Activated naive CD4-positive, alpha-beta T cell treated with anti-CD3 and anti-CD28 coated beads for 36 hours (primary cell): ENCODE results near the gene TNNI3K. TPM values are rescaled to one million over a fixed set of nuclear protein-coding genes. Genes with fewer than 3 reads are reported as not detected.

Experiments
- CTCF ChIA-PET: fragments of 350-600 bp; sonication (Branson Sonifier 250); formaldehyde crosslinking; loops from one replicate; lab custom pipeline; 2021; ENCODE audit warnings: antibody characterized with exemption; lab: Charles Lee
- DNase-seq: peaks from one replicate; pipeline ENCODE4 v3.0.0-alpha.2; 2020
- H3K27ac Mint-ChIP-seq: one replicate; pipeline ENCODE4 v1.8.0; 2021; ENCODE audit warnings: mild to moderate bottlenecking, mixed read lengths
- H3K27me3 Mint-ChIP-seq: one replicate; pipeline ENCODE4 v1.8.0; 2021; ENCODE audit warnings: low read depth, mixed read lengths
- H3K36me3 Mint-ChIP-seq: one replicate; pipeline ENCODE4 v1.8.0; 2021; ENCODE audit warnings: low read depth, mixed read lengths
- H3K4me1 Mint-ChIP-seq: one replicate; pipeline ENCODE4 v1.8.0; 2021; ENCODE audit warnings: low read depth, mixed read lengths
- H3K4me3 Mint-ChIP-seq: one replicate; pipeline ENCODE4 v1.8.0; 2021; ENCODE audit warnings: mild to moderate bottlenecking, moderate library complexity, mixed read lengths
- H3K9me3 Mint-ChIP-seq: one replicate; pipeline ENCODE4 v1.8.0; 2021; ENCODE audit warnings: mixed read lengths
- intact Hi-C: fragments of 100-400 bp; cut with micrococcal nuclease; formaldehyde crosslinking; loops from one replicate; pipeline ENCODE4 v1.15.1; 2023
- total RNA-seq, 2 experiments: library from RNA; stranded (reverse); gene quantifications; one replicate each; pipeline ENCODE4 v1.2.3, GENCODE V29; 2021

The TNNI3K gene
- total RNA-seq, 2 experiments from 2014 or later: 0.40 TPM; not detected in 1

DNA sequence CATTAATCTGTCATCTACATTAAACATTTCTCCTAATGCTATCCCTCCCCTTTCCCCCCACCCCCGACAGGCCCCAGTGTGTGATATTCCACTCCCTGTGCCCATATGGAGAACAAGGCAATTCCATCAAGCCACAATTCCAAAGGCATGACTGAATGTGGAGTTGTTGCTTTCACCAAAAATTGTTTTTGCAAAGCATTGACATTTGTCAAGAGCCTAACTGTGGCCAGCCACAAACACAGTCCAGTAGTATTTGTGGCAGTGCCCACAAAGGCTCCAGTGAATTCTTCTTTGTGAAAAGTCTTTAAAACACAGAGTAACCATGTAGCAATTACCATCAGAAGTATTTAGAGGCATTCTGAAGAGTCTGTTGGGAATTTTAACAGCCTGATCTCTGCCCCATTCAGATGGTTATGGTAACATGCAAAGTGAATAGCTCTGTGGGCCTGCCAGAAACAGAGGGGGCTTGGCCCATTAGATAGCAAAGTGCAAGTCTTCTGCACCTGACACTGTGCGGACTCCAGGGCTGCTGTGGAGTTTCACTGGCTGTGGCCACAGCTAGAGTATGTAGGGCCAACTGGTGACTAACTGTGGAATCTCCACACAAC lies 288.8 kb downstream of the TNNI3K start:
- no peaks in the 10 kb centered on the region for H3K9me3 Mint-ChIP-seq
- H3K27ac Mint-ChIP-seq: no peak overlapping the region
- DNase-seq: no peak
- no peaks in the 10 kb centered on the region for H3K4me1 Mint-ChIP-seq
- intact Hi-C loops: no loop called here
- H3K4me3 Mint-ChIP-seq: no peak overlapping the region
- H3K27me3 Mint-ChIP-seq: peaks cover 5% of the 10 kb centered on the region
- CTCF ChIA-PET: interaction anchor here (1.4 kb wide), 1 partner anchor 17 kb away, joined by 3 read pairs; no protein-coding TSS in a partner anchor
- no peaks in the 10 kb centered on the region for H3K36me3 Mint-ChIP-seq

DNA sequence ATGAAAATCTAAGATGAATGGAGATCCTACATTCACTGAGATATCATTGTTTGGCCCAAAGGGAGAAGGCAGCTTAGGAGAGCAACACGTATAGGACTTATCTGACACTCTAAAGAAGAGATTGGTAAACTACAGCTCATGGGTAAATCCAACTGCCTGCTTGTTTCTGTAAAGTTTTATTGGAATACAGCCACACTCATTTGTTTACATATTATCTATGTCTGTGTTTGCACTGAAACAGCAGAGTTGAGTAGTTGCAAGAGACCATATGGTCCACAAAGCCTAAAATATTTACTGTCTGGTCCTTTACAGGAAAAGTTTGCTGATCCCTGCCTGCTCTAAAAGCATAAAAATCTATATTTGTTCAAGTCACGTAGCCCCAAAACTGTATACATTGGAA lies 291.5 kb downstream of the TNNI3K start:
- CTCF ChIA-PET: no interaction called here
- no peaks in the 10 kb centered on the region for H3K36me3 Mint-ChIP-seq
- intact Hi-C loops: no loop called here
- no peak for DNase-seq
- no peak overlapping the region for H3K27ac Mint-ChIP-seq
- H3K4me1 Mint-ChIP-seq: no peaks in the 10 kb centered on the region
- H3K9me3 Mint-ChIP-seq: no peaks in the 10 kb centered on the region
- H3K27me3 Mint-ChIP-seq: peaks cover 3% of the 10 kb centered on the region
- no peak overlapping the region for H3K4me3 Mint-ChIP-seq

DNA sequence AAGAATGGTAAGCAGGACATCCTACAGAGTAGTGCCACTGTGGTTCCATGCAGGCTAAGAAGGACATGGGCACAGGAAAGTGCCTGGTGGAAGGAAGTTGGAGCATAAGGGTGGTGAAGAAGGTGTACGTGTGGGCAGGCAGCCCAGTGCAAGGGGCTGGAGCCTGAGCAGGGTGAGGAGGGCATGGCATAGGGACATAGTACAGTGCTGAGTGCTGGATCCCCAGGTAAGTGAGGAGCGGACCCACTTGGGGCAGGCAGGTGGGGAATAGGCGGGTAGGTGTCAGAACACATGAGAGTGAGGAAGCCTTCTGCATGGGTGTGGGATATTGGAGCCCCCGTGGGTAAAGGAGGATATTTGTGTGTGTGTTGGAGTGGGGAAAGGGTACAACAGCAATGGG lies 292.9 kb downstream of the TNNI3K start:
- Mint-ChIP-seq H3K27ac (no peak overlapping the region), H3K36me3 (no peaks in the 10 kb centered on the region), H3K9me3 (no peaks in the 10 kb centered on the region), H3K4me3 (no peak overlapping the region), H3K4me1 (no peaks in the 10 kb centered on the region), H3K27me3 (no peaks in the 10 kb centered on the region)
- no peak for DNase-seq
- intact Hi-C loops: no loop called here
- CTCF ChIA-PET: no interaction called here

DNA sequence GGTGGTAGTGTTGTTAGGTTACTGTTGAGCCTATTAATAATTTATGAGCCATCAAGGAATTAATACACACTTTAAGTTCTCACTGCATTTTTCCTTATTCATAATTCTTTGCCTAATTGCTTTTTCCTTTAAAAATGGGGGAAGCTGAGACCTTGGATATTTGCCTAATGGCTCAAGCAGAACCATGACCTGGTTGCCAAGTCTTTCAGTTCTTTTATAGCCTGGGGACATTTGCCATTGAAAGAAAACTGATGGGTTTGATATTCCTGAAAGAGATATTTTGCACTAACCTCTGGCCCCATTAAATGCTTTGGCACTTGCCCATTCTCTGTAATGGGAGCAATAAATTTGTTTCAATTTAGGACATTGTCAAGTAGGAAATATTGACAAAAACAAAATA lies 295.7 kb downstream of the TNNI3K start:
- no peak overlapping the region for H3K4me3 Mint-ChIP-seq
- H3K9me3 Mint-ChIP-seq: no peaks in the 10 kb centered on the region
- CTCF ChIA-PET: no interaction called here
- H3K36me3 Mint-ChIP-seq: no peaks in the 10 kb centered on the region
- no peak for DNase-seq
- no peaks in the 10 kb centered on the region for H3K4me1 Mint-ChIP-seq
- intact Hi-C loops: no loop called here
- H3K27me3 Mint-ChIP-seq: no peaks in the 10 kb centered on the region
- no peak overlapping the region for H3K27ac Mint-ChIP-seq

DNA sequence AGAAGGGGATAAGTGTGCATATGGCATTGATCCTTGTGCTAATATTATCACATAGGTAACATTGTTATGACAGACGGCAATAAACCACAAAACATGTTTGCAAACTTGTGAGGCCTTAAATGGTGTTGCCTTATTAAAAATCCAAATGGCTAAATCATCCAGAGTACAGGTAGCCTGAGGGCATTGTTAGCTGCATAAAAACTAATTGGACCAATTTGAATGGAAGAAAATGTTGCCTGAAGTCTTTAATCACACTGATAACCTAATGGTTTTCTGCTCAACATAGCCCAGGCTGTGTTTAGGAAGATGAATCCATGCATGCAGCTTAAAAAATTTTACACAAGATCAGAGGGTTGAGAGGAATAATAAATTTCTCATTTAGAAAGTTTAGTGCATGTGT lies 296.6 kb downstream of the TNNI3K start:
- CTCF ChIA-PET: no interaction called here
- DNase-seq: no peak
- Mint-ChIP-seq H3K9me3 (no peaks in the 10 kb centered on the region), H3K4me3 (no peak overlapping the region), H3K27ac (no peak overlapping the region), H3K27me3 (no peaks in the 10 kb centered on the region), H3K4me1 (no peaks in the 10 kb centered on the region), H3K36me3 (no peaks in the 10 kb centered on the region)
- intact Hi-C loops: no loop called here

DNA sequence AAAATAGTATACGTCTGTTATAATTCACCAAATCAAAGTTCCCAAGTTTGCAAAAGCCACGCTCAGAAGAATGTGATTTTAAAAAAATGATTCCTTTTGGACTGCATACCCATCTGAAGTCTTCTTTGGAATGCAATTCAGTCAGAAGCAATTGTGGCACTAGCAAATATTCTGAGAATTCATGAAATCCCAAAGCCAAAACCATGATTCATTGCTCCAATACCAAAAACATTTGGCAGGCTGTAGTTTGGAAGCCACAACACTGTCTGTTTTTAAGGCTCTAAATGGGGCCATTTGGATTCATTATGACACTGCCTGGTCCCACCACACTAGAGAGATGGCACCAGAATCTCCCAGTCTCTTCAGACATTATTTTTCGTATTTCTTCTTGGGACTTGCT lies 299.1 kb downstream of the TNNI3K start:
- Mint-ChIP-seq H3K36me3 (no peaks in the 10 kb centered on the region), H3K4me3 (no peak overlapping the region), H3K4me1 (no peaks in the 10 kb centered on the region), H3K9me3 (no peaks in the 10 kb centered on the region), H3K27ac (no peak overlapping the region), H3K27me3 (no peaks in the 10 kb centered on the region)
- CTCF ChIA-PET: no interaction called here
- intact Hi-C loops: no loop called here
- no peak for DNase-seq

DNA sequence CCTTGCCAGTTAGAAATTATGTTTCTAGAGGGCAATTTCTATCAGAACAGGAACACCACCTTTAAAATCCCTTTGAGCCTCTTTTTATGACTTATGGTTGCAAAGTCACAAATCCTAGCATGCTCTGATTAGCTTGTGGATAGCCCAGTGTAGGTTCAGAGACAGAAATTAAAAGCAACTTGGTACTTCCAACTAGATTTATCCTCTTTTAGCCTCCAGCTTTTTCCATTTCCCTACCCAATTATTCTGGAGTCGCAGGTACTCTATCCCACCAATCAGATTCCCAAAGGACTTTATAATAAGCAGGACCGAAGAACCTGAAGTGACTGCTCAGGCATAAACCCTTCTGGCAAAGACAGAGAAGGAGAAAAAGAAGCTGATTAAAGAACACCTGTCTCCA lies 310.6 kb downstream of the TNNI3K start:
- CTCF ChIA-PET: interaction anchor here (1.6 kb wide), 1 partner anchor 42 kb away, joined by 3 read pairs; no protein-coding TSS in a partner anchor
- Mint-ChIP-seq H3K9me3 (no peaks in the 10 kb centered on the region), H3K36me3 (no peaks in the 10 kb centered on the region), H3K27ac (no peak overlapping the region), H3K4me1 (no peaks in the 10 kb centered on the region), H3K4me3 (no peak overlapping the region), H3K27me3 (peaks cover 5% of the 10 kb centered on the region)
- DNase-seq: no peak
- intact Hi-C loops: no loop called here

DNA sequence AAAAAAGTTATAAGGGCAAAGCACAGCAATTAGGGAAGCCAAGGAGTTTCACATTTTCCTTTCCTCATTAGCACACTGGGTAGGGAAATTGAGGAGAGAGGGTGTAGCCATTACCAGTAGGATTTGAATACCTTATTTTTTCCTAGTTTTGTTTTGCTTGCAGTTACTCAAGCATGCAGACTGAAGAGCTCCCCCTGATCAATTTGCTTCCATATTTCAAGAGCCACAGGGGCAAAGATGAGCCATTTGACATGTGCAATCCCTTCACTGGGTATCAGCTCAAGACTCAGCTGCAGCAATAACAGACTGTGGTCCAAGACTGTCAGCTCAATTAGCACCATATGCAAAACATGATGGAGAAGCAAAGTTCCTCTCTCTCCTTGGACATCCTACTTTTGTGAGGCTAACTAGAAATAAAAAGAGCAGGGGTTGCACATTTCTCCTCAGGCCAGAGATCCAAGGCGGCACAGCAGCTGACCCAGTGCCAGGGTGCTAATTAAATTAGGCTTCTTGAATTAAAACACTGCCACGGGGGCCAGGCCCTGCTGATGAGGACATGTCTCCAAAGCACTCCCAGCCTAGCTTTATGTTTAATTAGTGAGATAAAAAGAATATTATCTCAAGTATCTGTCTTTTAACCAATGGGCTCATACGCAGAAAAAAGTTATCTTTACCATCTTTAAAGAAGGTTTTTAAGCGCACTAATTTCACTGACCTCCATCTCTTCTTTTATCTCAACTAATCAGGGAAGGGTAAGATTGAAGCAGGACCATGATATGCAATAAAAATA lies 314.0 kb downstream of the TNNI3K start:
- H3K36me3 Mint-ChIP-seq: no peaks in the 10 kb centered on the region

DNA sequence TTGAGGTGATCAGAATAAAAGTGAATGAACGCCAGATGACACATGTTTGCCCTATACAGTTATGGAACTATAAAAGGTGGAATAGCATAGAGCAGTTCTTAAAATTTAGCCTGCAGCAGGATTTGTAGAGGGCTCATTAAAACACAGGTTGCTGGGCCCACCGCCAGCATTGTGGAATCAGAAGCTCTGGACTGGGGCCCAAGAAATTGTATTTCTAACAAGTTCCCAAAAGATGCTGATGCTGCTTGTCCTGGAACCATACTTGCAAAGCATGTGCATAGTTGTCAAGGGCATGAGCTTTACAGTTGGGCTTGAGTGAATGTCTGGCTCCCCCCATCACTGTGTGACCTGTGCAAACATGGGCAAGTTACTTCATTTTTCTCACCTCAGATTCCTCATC lies 314.7 kb downstream of the TNNI3K start:
- H3K4me1 Mint-ChIP-seq: no peaks in the 10 kb centered on the region
- CTCF ChIA-PET: no interaction called here
- H3K27ac Mint-ChIP-seq: no peak overlapping the region
- intact Hi-C loops: no loop called here
- no peaks in the 10 kb centered on the region for H3K36me3 Mint-ChIP-seq
- no peak overlapping the region for H3K4me3 Mint-ChIP-seq
- H3K9me3 Mint-ChIP-seq: no peaks in the 10 kb centered on the region
- DNase-seq: no peak
- peaks cover 10% of the 10 kb centered on the region for H3K27me3 Mint-ChIP-seq

More for the DNA sequence above, 314.0 kb downstream of the TNNI3K start:
- DNase-seq: no peak
- H3K27ac Mint-ChIP-seq: no peak overlapping the region
- no peak overlapping the region for H3K4me3 Mint-ChIP-seq
- H3K27me3 Mint-ChIP-seq: peaks cover 10% of the 10 kb centered on the region
- H3K4me1 Mint-ChIP-seq: no peaks in the 10 kb centered on the region
- CTCF ChIA-PET: no interaction called here
- intact Hi-C loops: no loop called here
- no peaks in the 10 kb centered on the region for H3K9me3 Mint-ChIP-seq

DNA sequence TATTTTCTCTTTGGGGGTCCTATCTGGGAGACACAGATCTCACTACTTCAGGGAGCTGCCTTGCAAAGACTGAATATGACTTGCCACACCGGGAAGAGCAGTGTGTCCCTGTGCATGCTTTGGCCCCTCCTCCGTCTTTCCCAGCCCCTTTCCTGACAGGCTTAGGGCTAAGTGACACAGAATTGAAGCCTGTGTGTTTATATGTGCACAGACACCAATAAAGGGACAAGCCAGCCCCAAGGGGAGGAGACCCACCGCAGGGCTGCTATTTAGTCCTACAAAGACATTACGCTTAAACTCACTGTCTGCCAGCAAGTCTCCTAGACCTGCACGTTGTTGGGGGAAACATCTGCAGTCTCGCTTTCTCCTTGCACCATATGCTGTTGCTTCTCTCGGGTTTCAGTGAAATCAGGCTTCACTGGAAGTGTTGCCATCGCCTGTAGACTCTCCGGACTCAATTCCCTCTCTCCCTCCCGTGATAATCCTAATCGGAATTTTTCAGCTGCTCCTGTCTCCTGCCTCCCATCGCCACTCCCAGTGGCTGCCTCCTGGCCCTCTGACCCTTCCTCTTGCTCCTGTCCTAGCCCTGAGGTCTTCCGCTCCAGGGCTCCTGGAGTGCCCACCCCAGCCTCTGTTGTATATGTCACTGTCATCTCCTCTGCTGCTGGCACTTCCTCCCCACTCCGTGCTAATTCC lies 335.8 kb downstream of the TNNI3K start:
- no peaks in the 10 kb centered on the region for H3K36me3 Mint-ChIP-seq
- H3K4me1 Mint-ChIP-seq: no peaks in the 10 kb centered on the region
- DNase-seq: no peak
- intact Hi-C loops: no loop called here
- H3K27me3 Mint-ChIP-seq: no peaks in the 10 kb centered on the region
- H3K4me3 Mint-ChIP-seq: no peak overlapping the region
- CTCF ChIA-PET: no interaction called here
- no peaks in the 10 kb centered on the region for H3K9me3 Mint-ChIP-seq
- no peak overlapping the region for H3K27ac Mint-ChIP-seq

DNA sequence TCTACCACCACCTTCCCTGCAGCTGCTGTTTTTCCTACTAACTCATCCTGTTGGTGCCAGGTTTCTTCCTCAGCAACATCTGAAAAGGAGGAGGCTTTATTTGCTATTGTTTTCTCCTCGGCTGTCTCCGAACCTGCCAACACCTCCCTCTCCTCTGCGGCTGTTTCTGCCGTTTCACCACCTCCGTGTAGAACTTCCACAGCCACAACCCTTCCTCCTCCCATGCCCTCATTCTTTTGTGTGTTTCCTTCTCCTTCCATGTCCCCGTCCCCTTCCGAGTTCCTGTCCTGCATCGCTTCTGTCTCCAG lies 336.3 kb downstream of the TNNI3K start:
- CTCF ChIA-PET: no interaction called here
- no peaks in the 10 kb centered on the region for H3K27me3 Mint-ChIP-seq
- no peak overlapping the region for H3K27ac Mint-ChIP-seq
- H3K36me3 Mint-ChIP-seq: no peaks in the 10 kb centered on the region
- H3K4me1 Mint-ChIP-seq: no peaks in the 10 kb centered on the region
- intact Hi-C loops: no loop called here
- H3K9me3 Mint-ChIP-seq: no peaks in the 10 kb centered on the region
- DNase-seq: no peak
- no peak overlapping the region for H3K4me3 Mint-ChIP-seq

DNA sequence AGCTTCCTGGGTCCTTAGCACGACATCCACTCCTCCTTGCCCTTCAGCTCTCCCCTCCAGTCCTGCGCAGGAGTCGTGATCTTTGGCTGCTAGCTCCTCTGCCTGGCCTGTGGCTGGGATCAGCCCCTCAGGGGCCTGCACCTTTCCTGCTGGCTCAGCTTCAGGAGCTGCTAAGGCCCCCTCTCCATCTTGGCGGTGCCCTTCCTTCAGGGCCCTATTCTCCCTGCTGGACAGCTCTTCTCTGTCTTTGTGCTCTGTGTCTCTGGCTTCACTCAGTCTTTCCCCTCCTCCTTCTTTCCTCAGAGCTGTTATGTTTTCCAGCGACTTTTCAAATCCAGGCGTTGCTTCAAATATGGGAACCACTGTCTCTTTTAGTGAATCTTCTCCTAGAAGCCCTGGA lies 336.7 kb downstream of the TNNI3K start:
- CTCF ChIA-PET: no interaction called here
- H3K36me3 Mint-ChIP-seq: no peaks in the 10 kb centered on the region
- no peak overlapping the region for H3K4me3 Mint-ChIP-seq
- no peaks in the 10 kb centered on the region for H3K9me3 Mint-ChIP-seq
- no peak overlapping the region for H3K27ac Mint-ChIP-seq
- DNase-seq: no peak
- no peaks in the 10 kb centered on the region for H3K27me3 Mint-ChIP-seq
- intact Hi-C loops: no loop called here
- H3K4me1 Mint-ChIP-seq: no peaks in the 10 kb centered on the region

DNA sequence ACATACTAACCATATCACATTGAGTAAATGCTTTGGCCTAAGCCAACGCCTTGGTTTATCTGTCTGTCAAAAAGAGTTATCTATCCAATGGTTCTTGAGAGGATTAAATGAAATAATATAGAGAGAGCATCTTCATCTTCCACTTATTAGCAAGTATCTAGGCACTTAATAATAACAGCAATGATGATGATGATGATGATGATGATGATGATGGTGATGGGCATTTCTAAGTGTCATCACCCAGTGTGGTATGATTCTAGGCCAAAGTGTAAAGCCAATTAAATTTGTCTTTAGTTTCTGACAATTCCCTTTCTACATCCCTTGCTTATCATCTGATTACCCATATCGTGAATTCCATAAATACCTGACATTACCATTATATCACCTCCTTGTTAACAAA lies 342.9 kb downstream of the TNNI3K start:
- Mint-ChIP-seq H3K27me3 (no peaks in the 10 kb centered on the region), H3K27ac (no peak overlapping the region), H3K9me3 (no peaks in the 10 kb centered on the region), H3K36me3 (no peaks in the 10 kb centered on the region), H3K4me3 (no peak overlapping the region), H3K4me1 (no peaks in the 10 kb centered on the region)
- intact Hi-C loops: no loop called here
- CTCF ChIA-PET: no interaction called here
- DNase-seq: no peak
